Right renal cortex interstitium (tissue), 3 donors: Measurements from ENCODE around the gene HOXD8. TPM values are rescaled to one million over a fixed set of nuclear protein-coding genes. Genes with fewer than 3 reads are reported as not detected.

Experiments
- DNase-seq, 3 donors: peaks; one replicate each; pipeline ENCODE4 v3.0.0-alpha.2; 2013; ENCODE audit warnings: low read depth in 3 of 3, low spot score in 2 of 3
- polyA plus RNA-seq, 3 donors: library from polyadenylated mRNA; unstranded; fragments of 120-200 nt; gene quantifications; one replicate each; pipeline ENCODE4 v1.2.1, GENCODE V29; 2013; ENCODE audit not compliant: insufficient read length in 3 of 3

The HOXD8 gene
- polyA plus RNA-seq, 3 donors, result 193 to 217 (median 215) TPM

- DNase-seq, result no peak
Observed at GRCh38 chr2:176171351-176172006, 42.0 kb downstream of the HOXD8 start.

GRCh38 chr2:176172007-176172894 lies 42.7 kb downstream of the HOXD8 start:
- no peak for DNase-seq

GRCh38 chr2:176172895-176173566 lies 43.5 kb downstream of the HOXD8 start:
- no peak for DNase-seq

- no peak for DNase-seq
Observed at GRCh38 chr2:176173567-176174381, 44.3 kb downstream of the HOXD8 start.

GRCh38 chr2:176174382-176174823 lies 44.9 kb downstream of the HOXD8 start:
- no peak for DNase-seq

- no peak for DNase-seq
Observed at GRCh38 chr2:176174824-176175708, 45.6 kb downstream of the HOXD8 start.

GRCh38 chr2:176175709-176176607 lies 46.5 kb downstream of the HOXD8 start:
- DNase-seq, result no peak

GRCh38 chr2:176177580-176178037 lies 48.1 kb downstream of the HOXD8 start:
- no peak for DNase-seq

GRCh38 chr2:176178038-176178756 lies 48.7 kb downstream of the HOXD8 start:
- DNase-seq, result no peak

GRCh38 chr2:176178757-176179295 lies 49.3 kb downstream of the HOXD8 start:
- no peak for DNase-seq

- no peak for DNase-seq
Observed at GRCh38 chr2:176181551-176181950, 52.0 kb downstream of the HOXD8 start.

Other genes starting within 250 kb of the HOXD8 start
- 10 to 100 TPM; 25.6 to 26.3 (median 25.7) TPM for gene LNPK, start 127.4 kb upstream of the HOXD8 start, polyA plus RNA-seq
- under 1 TPM in 1 of 3 donors, not detected in 2; 0.04 TPM for gene EVX2, start 45.7 kb upstream of the HOXD8 start, polyA plus RNA-seq
- under 1 TPM; 0.11 to 0.17 (median 0.14) TPM for gene HOXD13, start 37.0 kb upstream of the HOXD8 start, polyA plus RNA-seq
- gene HOXD12, start 29.9 kb upstream of the HOXD8 start, polyA plus RNA-seq, result under 1 TPM; 0.24 to 0.42 (median 0.28) TPM
- gene HOXD11, start 22.4 kb upstream of the HOXD8 start, polyA plus RNA-seq, result 10 to 100 TPM; 42.6 to 44.8 (median 43.5) TPM
- 100 to 1,000 TPM; 118 to 155 (median 150) TPM for gene HOXD10, start 12.9 kb upstream of the HOXD8 start, polyA plus RNA-seq
- gene HOXD9, start 7.0 kb upstream of the HOXD8 start, polyA plus RNA-seq, result 10 to 100 TPM; 56.4 to 63.2 (median 60.0) TPM
- gene HOXD4, start 21.8 kb downstream of the HOXD8 start, polyA plus RNA-seq, result 10 to 100 TPM; 27.8 to 39.2 (median 38.0) TPM
- 10 to 100 TPM; 20.5 to 21.4 (median 21.2) TPM for gene HOXD3, start 27.6 kb downstream of the HOXD8 start, polyA plus RNA-seq
- gene HOXD1, start 59.0 kb downstream of the HOXD8 start, polyA plus RNA-seq, result 10 to 100 TPM in 1 of 3 donors, 1 to 10 TPM in 2; 6.9 to 11.3 (median 9.8) TPM
- 100 to 1,000 TPM; 106 to 116 (median 113) TPM for gene MTX2, start 139.7 kb downstream of the HOXD8 start, polyA plus RNA-seq